Endothelial cell (in vitro differentiated cells): Measurements from ENCODE around the gene SBF1. TPM values are rescaled to one million over a fixed set of nuclear protein-coding genes. Genes with fewer than 3 reads are reported as not detected.

Experiments used
- DNase-seq: peaks from one replicate; pipeline ENCODE4 v3.0.0; 2021; ENCODE audit warnings: low spot score
- H3K27ac Mint-ChIP-seq: one replicate; pipeline ENCODE4 v1.8.0; 2021; ENCODE audit warnings: mixed read lengths, inconsistent platforms; ENCODE audit not compliant: unreplicated experiment
- H3K27me3 Mint-ChIP-seq: one replicate; pipeline ENCODE4 v1.8.0; 2021; ENCODE audit warnings: mild to moderate bottlenecking, moderate library complexity, mixed read lengths, inconsistent platforms; ENCODE audit not compliant: unreplicated experiment
- H3K36me3 Mint-ChIP-seq: one replicate; pipeline ENCODE4 v1.8.0; 2021; ENCODE audit warnings: mild to moderate bottlenecking, low read depth, mixed read lengths, inconsistent platforms; ENCODE audit not compliant: unreplicated experiment
- H3K4me1 Mint-ChIP-seq: one replicate; pipeline ENCODE4 v1.8.0; 2021; ENCODE audit warnings: mild to moderate bottlenecking, mixed read lengths, inconsistent platforms; ENCODE audit not compliant: unreplicated experiment
- H3K4me3 Mint-ChIP-seq: one replicate; pipeline ENCODE4 v1.8.0; 2021; ENCODE audit warnings: mild to moderate bottlenecking, mixed read lengths, inconsistent platforms; ENCODE audit not compliant: unreplicated experiment
- H3K9me3 Mint-ChIP-seq: one replicate; pipeline ENCODE4 v1.8.0; 2021; ENCODE audit warnings: mixed read lengths, inconsistent platforms; ENCODE audit not compliant: unreplicated experiment
- total RNA-seq: library from RNA; stranded (reverse); fragmentation: NEBNext Ultra II Directional; extraction: Animal tissue kit (Norgen Biotek cat#: 25700); gene quantifications from one replicate; pipeline ENCODE4 v1.2.1, GENCODE V29; 2021; ENCODE audit not compliant: unreplicated experiment
- TF ChIP-seq, protein P1 (sequence below): fragments of 200-600 bp; sonication (generic); IDR thresholded peaks from one replicate; pipeline ENCODE4 v1.5.0; 2021; ENCODE audit warnings: antibody characterized with exemption; ENCODE audit not compliant: unreplicated experiment

The SBF1 gene
- total RNA-seq, 1 donor from 2014 or later, result 76.7 TPM

DNA sequence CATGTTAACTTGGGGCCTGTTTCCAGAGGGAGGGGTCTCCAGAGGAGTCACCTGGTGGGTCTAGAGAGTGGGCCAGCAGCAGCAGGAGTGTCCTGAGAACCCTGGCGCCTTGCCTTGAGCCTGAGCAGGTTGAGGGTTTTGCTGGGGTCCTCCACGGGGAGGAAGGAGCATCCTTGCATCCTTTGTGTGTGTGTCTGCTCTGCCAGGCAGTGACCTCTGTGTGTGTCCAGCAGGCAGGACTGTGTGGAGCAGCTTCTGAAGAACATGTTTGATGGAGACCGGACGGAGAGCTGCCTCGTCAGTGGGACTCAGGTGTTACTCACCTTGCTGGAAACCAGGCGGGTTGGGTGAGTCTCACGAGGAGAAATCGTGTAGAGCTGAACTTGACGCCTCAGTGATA, 55.7 kb downstream of the SBF1 start:
- Mint-ChIP-seq H3K36me3 (peaks cover 35% of the 10 kb centered on the region), H3K9me3 (no peaks in the 10 kb centered on the region), H3K27me3 (peaks cover 5% of the 10 kb centered on the region), H3K27ac (no peak overlapping the region), H3K4me3 (no peak overlapping the region), H3K4me1 (no peaks in the 10 kb centered on the region)
- DNase-seq, result no peak
- TF ChIP-seq, protein P1, sequence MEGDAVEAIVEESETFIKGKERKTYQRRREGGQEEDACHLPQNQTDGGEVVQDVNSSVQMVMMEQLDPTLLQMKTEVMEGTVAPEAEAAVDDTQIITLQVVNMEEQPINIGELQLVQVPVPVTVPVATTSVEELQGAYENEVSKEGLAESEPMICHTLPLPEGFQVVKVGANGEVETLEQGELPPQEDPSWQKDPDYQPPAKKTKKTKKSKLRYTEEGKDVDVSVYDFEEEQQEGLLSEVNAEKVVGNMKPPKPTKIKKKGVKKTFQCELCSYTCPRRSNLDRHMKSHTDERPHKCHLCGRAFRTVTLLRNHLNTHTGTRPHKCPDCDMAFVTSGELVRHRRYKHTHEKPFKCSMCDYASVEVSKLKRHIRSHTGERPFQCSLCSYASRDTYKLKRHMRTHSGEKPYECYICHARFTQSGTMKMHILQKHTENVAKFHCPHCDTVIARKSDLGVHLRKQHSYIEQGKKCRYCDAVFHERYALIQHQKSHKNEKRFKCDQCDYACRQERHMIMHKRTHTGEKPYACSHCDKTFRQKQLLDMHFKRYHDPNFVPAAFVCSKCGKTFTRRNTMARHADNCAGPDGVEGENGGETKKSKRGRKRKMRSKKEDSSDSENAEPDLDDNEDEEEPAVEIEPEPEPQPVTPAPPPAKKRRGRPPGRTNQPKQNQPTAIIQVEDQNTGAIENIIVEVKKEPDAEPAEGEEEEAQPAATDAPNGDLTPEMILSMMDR, result no peak

GRCh38 chr22:50418624-50419023, 56.2 kb downstream of the SBF1 start:
- Mint-ChIP-seq H3K4me1 (peaks cover 3% of the 10 kb centered on the region), H3K4me3 (no peak overlapping the region), H3K36me3 (peaks cover 30% of the 10 kb centered on the region), H3K27me3 (peaks cover 5% of the 10 kb centered on the region), H3K27ac (no peak overlapping the region), H3K9me3 (no peaks in the 10 kb centered on the region)
- TF ChIP-seq, protein P1, result no peak
- no peak for DNase-seq

- H3K9me3 Mint-ChIP-seq, result no peaks in the 10 kb centered on the region
- H3K27ac Mint-ChIP-seq, result no peak overlapping the region
- TF ChIP-seq, protein P1, result no peak
- no peak overlapping the region for H3K4me3 Mint-ChIP-seq
- H3K4me1 Mint-ChIP-seq, result peaks cover 3% of the 10 kb centered on the region
- peaks cover 5% of the 10 kb centered on the region for H3K27me3 Mint-ChIP-seq
- no peak for DNase-seq
- H3K36me3 Mint-ChIP-seq, result peaks cover 29% of the 10 kb centered on the region
These were observed 57.2 kb downstream of the SBF1 start for GRCh38 chr22:50417411-50418210.

DNA sequence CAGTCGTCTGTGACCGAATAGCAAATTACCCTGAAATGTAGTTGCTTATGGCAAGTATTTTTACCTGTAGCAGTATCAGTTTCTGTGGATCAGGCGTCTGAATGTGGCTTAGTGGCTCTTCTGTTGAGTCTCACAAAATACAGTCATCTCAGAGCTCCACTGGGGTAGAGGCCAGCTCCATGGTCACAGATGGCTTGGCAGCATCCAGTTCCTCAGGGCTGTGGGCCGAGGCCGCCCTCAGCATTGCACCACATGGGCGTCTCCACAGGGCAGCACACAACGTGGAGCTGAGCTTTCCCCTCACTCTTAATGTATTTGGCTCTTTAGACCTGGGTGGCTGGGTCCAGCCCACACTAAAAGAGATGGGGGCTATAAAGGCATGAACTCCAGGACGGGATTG, 57.8 kb downstream of the SBF1 start:
- peaks cover 5% of the 10 kb centered on the region for H3K27me3 Mint-ChIP-seq
- peaks cover 29% of the 10 kb centered on the region for H3K36me3 Mint-ChIP-seq
- H3K9me3 Mint-ChIP-seq, result no peaks in the 10 kb centered on the region
- H3K27ac Mint-ChIP-seq, result no peak overlapping the region
- H3K4me3 Mint-ChIP-seq, result no peak overlapping the region
- peaks cover 3% of the 10 kb centered on the region for H3K4me1 Mint-ChIP-seq
- no peak for DNase-seq
- TF ChIP-seq, protein P1, result no peak

DNA sequence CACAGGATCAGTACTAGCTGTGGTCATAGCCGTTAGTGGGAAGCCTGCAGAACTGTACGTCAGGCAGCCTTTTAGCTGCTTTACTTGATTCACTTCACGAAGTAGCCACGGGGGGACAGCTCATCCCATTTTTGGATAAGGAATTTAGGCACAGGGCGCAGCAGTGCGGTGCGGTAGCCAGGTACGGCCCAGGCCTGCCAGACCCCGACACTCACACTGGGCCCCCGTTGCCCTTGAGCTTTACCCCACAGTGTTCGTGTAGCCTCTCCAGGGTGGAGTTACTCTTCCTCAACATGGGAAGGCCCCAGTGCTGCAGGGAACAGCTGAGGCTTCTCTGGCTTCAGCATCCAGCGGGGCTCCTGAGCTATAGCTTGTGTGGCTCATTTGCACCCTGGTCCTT, 59.4 kb downstream of the SBF1 start:
- peaks cover 5% of the 10 kb centered on the region for H3K4me1 Mint-ChIP-seq
- H3K27me3 Mint-ChIP-seq, result peaks cover 1% of the 10 kb centered on the region
- H3K4me3 Mint-ChIP-seq, result no peak overlapping the region
- H3K9me3 Mint-ChIP-seq, result no peaks in the 10 kb centered on the region
- H3K36me3 Mint-ChIP-seq, result peaks cover 24% of the 10 kb centered on the region
- TF ChIP-seq, protein P1, result no peak
- no peak for DNase-seq
- H3K27ac Mint-ChIP-seq, result no peak overlapping the region
